Stimulated activated CD4-positive, alpha-beta T cell treated with anti-CD3 and anti-CD28 coated beads, Interleukin-12 subunit alpha, Interleukin-12 subunit beta, amount 100 ng/mL, for 48 hours (primary cell): Measurements from ENCODE around the gene LDLRAD2.

ENCODE experiments used
- DNase-seq, 3 donors: peaks; one replicate each; pipeline ENCODE4 v3.0.0-alpha.2; 2020; ENCODE audit warnings: low read depth in 2 of 3, low spot score in 1 of 3

Gene LDLRAD2

GRCh38 chr1:21842606-21843162 lies 30.6 kb downstream of the LDLRAD2 start:
- DNase-seq = no peak

DNA sequence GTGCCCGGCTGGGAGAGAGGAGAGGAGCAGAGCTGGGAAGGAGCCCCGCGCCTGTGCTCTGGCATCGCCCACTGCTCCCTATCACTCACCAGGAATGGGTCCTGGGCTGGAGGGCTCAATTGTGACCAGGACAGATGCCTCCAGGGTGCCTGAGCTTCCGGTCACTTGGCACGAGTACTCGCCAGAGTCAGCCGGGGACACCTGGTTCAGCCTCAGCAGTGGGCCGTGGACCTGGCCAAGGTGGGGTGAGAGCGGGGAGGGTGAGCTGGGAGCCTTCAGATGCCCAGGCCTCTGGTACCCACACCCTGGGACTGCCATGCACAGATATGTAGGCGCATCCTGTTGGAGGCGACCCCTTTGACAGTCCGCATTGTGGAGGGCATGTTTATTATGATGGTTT lies 31.1 kb downstream of the LDLRAD2 start:
- DNase-seq = no peak

- DNase-seq = no peak
These were observed 31.9 kb downstream of the LDLRAD2 start for GRCh38 chr1:21843996-21844395.

DNA sequence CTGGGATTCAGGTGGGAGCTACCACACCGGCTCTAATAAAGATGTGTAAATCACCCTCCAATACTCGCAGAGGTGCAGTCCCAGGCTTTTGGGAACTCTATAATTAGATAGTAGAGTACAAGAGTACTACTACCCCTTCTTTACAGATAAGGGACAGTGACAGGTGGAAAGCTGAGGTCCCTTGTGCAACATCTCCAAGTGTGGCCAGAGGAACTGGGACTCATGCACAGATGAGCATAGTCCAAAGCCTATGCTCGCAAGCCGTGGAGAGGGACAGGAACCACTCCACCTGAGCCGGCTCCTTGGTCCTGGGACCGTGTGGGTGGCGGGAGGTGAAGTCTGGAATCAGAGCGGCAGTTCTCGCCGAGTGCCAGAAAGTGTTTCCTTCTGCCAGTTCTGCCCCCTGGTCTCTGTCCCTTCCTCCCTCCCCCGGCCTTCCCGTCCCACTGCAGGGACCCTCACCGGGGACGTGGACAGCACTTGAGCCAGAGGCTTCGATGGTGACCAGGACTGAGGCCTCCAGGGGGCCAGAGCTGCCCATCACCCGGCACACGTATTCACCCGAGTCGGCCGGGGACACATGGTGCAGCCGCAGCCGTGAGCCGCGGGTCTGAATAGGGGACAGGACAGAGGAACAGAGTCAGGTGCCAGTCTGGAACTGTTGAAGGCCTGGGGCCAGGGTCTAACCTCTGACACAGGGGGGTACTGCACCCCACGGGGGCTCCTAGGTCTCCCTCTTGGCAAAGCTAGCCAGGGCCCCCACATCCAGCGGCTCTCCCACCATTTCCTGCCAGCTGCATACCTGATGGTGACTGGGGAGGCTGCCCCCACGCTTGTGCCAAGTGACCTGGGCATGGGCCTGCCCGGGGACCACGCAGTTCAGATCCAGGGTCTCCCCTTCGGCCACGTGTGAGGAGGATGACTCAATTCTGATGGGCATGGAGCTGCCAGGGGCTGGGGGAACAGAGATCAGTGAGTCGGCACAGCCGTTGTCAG lies 33.9 kb downstream of the LDLRAD2 start:
- no peak for DNase-seq

- DNase-seq = no peak
These were observed 35.4 kb downstream of the LDLRAD2 start for GRCh38 chr1:21847223-21848205.

DNA sequence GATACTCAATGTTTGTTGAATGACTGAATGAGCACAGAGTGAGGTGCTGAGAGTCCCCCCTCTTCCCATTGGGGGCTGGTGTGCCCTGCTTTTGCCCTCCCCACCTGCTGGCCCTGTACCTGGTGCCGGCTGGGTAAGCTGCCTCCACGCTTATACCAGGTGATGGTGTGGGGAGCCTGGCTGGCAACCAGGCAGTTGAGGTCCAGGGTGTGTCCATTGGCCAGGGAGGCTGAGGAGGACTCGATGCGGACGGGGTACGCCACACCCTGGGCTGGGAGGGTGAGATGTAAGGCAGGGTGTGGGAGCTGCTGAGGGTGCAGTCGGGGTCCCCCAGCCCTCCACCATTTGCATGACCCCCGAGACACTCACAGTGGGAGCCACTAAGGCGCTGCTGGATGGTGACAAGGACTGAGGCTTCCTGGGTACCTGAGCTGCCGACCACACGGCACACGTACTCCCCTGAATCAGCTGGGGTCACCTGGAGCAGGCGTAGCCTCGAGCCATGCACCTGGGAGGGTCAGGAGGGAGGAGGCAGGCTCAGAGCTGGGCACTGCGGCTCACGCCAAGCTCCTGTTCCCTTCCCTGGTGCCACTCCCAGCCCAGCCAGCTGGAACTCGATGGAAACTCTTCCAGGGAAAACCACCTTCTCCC lies 36.6 kb downstream of the LDLRAD2 start:
- DNase-seq = no peak

DNA sequence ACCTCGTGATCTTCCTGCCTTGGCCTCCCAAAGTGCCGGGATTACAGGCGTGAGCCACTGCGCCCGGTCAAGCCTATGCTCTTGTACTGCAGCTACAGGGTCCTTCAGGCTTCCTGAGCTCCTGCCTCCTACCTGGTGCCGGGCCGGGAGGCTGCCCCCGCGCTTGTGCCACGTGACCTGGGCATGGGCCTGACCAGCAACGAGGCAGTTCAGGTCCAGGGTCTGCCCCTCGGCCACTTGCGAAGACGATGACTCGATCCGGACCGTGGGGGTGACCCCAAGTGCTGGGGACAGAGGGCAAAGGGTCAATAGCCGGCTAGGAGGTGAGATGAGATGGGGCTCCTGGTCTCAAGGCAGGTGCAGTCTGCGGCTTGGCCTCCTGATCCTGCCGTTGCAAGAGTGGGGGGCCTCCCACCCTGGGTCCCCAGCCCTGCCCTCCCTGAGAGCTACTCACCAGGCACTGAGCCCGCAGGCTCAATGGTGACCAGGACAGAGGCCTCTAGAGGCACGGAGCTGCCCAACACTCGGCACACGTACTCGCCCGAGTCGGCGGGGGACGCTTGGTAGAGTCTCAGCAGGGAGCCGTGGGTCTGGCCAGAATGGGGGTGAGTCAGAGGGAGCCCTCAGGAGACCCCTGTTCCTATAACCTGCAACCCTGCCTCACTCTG lies 38.0 kb downstream of the LDLRAD2 start:
- no peak for DNase-seq

DNA sequence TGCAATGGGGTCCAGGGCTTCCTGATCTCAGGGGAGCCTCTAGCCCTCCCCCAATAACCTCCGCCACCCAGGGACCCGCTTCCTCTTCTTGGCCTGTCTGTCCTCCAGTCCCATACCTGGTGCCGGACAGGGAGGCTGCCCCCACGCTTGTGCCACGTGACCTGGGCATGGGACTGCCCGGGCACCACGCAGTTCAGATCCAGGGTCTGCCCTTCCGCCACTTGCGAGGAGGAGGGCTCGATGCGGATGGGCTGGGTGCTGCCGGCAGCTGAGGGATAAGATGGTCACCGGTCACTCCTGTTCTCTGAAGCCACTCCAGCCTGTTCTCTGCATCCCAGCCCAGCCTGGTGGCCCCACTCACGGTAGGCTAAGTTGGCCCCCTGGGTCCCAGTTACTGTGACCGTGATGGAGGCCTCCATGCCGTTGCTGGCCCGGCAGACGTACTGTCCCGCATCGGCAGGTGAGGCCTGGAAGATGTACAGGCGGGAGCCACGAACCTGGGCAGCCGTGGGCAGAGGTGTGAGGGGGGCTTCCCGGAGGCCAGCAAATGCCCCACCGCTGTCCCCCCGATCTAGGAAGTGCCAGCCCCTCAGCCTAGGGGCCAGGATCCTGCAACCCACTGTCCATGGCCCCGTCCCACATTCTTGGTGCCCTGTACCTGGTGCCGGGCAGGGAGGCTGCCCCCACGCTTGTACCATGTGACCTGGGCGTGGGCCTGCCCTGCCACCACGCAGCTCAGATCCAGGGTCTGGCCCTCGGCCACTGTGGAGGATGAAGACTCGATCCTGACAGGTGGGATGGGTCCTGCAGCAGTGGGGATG lies 39.6 kb downstream of the LDLRAD2 start:
- DNase-seq = no peak

- no peak for DNase-seq
These were observed 40.4 kb downstream of the LDLRAD2 start for GRCh38 chr1:21852282-21853130.

- no peak for DNase-seq
These were observed 41.0 kb downstream of the LDLRAD2 start for GRCh38 chr1:21853131-21853427.

DNA sequence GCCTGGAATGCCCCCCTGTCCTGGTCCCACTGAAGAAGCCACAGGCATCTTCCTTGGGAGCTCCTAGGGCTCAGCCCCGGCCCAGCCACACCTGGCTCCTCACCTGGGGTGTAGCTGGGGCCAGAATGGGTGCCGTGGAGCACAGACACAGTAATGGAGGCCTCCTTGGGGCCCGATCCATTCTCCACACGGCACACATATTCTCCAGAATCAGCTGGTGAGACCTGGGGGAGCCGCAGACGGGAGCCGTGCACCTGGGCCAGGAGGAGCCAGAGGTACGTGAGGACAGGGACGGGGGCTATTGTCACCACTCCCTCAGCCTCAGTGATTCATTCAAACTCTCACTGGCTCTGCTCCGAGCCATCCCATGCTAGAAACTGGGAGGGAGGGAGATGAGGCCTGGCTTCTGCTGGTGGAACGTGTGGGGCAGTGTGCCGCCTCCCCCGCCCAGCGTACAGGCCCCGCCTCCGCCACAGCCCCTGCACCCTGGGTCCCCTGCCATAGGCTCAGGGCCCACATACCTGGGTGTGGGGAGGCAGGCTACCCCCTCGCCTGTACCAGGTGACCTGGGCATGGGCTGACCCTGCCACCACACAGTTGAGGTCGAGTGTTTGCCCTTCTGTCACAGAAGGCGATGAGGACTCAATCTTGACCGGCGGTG lies 42.2 kb downstream of the LDLRAD2 start:
- no peak for DNase-seq

DNA sequence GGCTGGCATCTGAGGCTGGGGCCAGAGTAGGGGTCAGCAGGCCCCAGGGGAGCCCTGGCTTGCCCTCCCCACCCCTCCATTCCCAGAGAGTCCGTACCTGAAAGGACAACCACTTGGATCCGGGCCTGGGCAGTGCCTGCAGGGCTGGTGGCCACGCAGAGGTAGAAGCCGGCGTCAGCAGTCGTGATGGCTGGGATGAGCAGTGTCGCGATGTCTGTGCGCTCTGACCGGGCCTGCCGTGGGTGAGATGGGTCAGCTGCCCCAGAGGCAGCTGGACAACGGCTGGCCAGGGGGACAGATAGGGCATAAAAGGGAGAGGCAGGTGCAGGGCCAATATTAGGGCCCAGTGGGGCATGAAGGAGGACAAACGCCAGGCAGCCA lies 42.7 kb downstream of the LDLRAD2 start:
- DNase-seq = no peak

DNA sequence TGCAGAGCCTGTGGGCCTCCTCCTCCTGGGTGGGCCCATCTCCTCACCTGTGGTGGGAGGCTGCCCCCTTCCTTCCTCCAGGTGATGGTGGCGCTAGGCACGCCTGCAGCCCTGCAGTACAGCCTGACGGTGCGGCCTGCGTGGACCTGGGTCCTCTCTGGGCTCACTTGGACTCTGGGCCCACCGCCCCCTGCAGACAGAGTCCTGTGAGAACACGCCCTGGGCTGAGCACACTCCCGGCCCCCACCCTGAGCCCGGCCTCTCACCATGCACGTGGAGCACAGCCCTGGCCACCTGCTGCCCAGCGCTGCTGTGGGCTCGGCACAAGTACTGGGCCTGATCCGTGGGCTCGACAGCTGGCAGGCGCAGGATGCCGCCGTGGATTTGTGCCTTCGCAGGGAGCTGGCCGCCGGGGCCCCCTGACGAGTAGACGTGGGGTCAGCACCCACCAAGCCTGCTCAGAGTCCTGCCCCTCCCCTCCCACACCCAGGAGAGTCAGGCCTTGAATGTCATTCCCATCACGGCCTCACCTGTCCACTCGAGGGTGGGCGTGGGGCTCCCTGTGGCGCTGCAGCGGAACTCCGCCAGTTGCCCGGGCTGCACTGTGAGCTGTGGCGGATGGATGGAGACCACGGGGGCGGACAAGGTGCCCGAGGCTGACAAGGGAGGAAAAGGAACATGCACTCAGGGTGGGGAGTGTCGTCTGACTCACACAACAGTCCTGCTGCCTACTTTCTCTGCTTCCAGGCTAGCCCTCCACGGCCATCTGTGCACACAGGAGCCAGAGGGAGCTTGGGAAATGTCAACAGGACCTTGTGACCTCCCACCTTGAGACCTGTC lies 43.4 kb downstream of the LDLRAD2 start:
- no peak for DNase-seq

GRCh38 chr1:21857142-21857839 lies 45.2 kb downstream of the LDLRAD2 start:
- no peak for DNase-seq

GRCh38 chr1:21857840-21858670 lies 46.0 kb downstream of the LDLRAD2 start:
- no peak for DNase-seq

GRCh38 chr1:21859669-21860179 lies 47.7 kb downstream of the LDLRAD2 start:
- DNase-seq = no peak
